OCI-LY1 (cell line): ENCODE measurements around the gene INTS3.

Experiments
- CTCF ChIP-seq: fragments of 200-600 bp; sonication (generic), shearing (Covaris generic); IDR thresholded peaks from 2 replicates; pipeline ENCODE4 v1.5.1; 2017; ENCODE audit warnings: mild to moderate bottlenecking, antibody characterized with exemption, low read length, moderate library complexity, mixed read lengths
- EZH2 ChIP-seq: fragments of 200-600 bp; sonication (generic), shearing (Covaris generic); IDR thresholded peaks from 2 replicates; pipeline ENCODE4 v1.8.0; 2017; ENCODE audit warnings: borderline replicate concordance, mixed run types, mild to moderate bottlenecking, antibody characterized with exemption, low read length, moderate library complexity, mixed read lengths

- TF ChIP-seq CTCF, result no peak
- TF ChIP-seq EZH2, result no peak
Observed at GRCh38 chr1:153803470-153804056, 75.7 kb downstream of the INTS3 start.
